Tibial nerve (tissue), 4 donors: Measurements from ENCODE around the gene SLC39A10.

Experiments
- EP300 ChIP-seq, 2 donors: sonication (generic); formaldehyde crosslinking; IDR thresholded peaks; one replicate each; pipeline ENCODE4 v1.6.1; 2017; ENCODE audit warnings: antibody characterized with exemption in 2 of 2, mild to moderate bottlenecking in 1 of 2
- POLR2A ChIP-seq, 2 donors: fragments of 450-650 bp; IDR thresholded peaks; one replicate each; pipeline ENCODE4 v1.6.1; 2017; ENCODE audit warnings: antibody characterized with exemption in 2 of 2, mild to moderate bottlenecking in 2 of 2, moderate library complexity in 2 of 2
- TF ChIP-seq, protein P1 (sequence below), 5 experiments: fragments of 200-600 bp in 3 of 5; fragments of 450-650 bp in 2 of 5; sonication (generic) in 3 of 5; IDR thresholded peaks; one replicate each; pipeline ENCODE4 v1.5.1; 2016 to 2019; ENCODE audit warnings: antibody characterized with exemption in 5 of 5, mild to moderate bottlenecking in 3 of 5, moderate library complexity in 2 of 5

DNA sequence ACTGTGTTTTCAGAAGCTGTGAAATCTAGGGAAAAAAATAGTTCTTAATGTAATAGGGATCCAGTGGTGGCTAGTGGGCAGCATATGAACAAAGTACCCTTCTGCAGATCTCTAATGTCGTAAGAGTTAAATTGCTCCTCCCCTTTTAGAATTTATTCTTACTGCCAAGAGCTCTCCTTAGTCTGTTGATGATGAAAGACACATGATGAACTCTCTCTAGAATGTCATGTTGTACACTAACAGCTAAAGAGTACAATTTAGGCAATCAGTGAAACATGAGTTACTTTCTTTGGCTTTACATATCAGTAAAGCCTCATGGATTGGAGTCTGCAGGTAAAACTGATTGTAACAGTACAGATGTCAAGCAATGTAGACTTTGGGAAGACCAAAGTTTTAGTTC is 84.2 kb downstream of the SLC39A10 start:
- TF ChIP-seq, protein P1, sequence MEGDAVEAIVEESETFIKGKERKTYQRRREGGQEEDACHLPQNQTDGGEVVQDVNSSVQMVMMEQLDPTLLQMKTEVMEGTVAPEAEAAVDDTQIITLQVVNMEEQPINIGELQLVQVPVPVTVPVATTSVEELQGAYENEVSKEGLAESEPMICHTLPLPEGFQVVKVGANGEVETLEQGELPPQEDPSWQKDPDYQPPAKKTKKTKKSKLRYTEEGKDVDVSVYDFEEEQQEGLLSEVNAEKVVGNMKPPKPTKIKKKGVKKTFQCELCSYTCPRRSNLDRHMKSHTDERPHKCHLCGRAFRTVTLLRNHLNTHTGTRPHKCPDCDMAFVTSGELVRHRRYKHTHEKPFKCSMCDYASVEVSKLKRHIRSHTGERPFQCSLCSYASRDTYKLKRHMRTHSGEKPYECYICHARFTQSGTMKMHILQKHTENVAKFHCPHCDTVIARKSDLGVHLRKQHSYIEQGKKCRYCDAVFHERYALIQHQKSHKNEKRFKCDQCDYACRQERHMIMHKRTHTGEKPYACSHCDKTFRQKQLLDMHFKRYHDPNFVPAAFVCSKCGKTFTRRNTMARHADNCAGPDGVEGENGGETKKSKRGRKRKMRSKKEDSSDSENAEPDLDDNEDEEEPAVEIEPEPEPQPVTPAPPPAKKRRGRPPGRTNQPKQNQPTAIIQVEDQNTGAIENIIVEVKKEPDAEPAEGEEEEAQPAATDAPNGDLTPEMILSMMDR (IDR thresholded peaks at IDR 0.05), result no peak
- TF ChIP-seq POLR2A (IDR thresholded peaks at IDR 0.05) (no peak), EP300 (IDR thresholded peaks at IDR 0.05) (no peak)
